GM19467 (cell line): ENCODE data around the gene TAPT1.
"Not testable (repeated sequence)": the region's sequence is repeated elsewhere in the genome, so short reads cannot be mapped to it uniquely, and the experiment has no call there.

Experiments
- ATAC-seq: cut with Tn5 transposase; IDR thresholded peaks from one replicate; pipeline ENCODE4 v1.9.1; 2021; ENCODE audit warnings: mild to moderate bottlenecking, moderate library complexity; ENCODE audit not compliant: unreplicated experiment

Gene TAPT1

DNA sequence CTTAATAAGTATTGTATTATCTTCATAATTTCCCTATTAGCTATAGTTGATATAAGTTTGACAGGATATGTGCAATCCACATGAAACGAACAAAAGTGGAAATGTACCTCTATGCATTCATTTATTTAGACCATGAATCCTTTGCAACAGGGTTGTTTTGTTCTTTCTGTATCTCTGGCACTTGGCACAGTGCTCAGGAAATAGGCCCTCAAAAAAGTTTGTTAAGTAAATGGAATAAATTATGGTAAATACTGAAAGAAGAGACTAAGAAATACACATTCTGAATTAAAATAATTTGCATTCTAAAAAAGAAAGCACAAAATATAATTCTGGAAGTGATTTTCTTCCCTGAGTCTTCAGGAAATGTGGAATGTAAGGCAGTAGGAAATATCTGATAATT, 39.3 kb downstream of the TAPT1 start:
- no peak for ATAC-seq

DNA sequence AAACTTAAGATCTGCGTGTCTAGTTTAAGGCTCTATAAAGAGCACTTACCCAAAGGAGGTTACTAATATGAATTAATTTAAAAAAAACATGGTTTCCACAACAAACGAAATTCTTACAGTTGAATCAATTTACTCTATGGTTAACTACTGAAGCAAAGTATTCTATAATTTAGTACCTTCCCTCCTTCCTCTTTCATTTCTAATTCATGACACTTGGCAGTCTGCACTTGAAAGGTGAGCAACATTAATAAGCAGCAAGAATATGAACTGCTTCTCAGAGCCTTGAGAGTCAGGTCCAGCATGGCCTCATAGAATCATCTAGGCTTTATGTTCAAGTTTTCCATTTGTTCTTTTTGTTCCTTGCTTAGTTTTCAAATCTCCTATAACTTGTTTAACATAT, 42.7 kb downstream of the TAPT1 start:
- no peak for ATAC-seq

DNA sequence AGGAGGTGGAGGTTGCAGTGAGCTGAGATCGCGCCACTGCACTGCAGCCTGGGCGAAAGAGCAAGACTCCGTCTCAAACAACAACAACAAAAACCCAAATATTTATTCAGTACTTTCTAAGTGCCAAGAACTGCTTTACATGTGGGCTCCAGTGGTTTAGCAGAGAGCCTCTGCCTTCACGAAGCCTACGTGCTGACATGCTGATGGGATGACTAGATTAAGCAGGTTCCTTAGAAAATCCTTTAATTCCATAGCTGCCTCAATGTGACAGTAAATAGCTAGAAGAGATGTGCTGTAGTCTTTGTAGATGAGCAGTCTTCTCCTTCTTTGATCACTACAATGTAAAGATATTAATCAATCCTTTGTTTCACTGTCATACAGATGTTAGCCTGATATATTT, 49.6 kb downstream of the TAPT1 start:
- no peak for ATAC-seq

DNA sequence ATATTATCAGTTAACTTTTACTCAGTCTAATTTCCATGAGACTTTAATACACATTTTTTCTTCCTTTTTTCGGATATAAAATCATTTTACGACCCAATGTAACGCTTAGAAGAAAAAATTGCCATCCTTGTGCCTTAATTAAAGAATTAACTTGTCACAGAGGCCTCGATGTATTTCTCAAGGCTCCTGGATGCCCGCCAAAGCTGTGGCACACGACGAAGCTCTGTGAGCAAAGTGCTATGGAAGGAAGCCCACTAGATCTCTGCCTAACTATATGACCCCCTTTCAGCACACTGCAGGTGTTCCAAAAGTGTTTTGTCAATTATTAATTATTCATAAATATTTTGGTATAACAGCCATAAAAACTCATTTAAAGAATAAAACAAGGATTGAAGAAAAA, 54.4 kb downstream of the TAPT1 start:
- ATAC-seq: no peak

DNA sequence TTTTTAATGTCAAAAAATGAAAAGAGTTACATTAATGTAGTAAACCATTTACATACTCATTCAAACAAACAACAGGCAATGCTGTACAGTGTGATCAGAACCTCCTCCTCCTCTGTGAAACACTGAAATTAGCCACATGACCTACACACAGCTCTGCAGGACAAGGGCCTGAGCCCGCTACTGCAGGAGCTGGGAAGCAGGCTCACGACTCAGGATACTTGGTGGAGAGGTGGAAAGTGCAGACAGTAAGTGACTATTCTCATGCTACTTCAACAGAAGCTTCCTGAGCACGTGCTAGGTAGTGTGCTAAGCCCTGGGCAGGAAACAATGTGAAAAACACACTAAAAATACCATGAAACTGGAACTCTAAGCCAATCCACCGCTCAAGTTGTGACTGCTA, 56.8 kb downstream of the TAPT1 start:
- ATAC-seq: no peak

DNA sequence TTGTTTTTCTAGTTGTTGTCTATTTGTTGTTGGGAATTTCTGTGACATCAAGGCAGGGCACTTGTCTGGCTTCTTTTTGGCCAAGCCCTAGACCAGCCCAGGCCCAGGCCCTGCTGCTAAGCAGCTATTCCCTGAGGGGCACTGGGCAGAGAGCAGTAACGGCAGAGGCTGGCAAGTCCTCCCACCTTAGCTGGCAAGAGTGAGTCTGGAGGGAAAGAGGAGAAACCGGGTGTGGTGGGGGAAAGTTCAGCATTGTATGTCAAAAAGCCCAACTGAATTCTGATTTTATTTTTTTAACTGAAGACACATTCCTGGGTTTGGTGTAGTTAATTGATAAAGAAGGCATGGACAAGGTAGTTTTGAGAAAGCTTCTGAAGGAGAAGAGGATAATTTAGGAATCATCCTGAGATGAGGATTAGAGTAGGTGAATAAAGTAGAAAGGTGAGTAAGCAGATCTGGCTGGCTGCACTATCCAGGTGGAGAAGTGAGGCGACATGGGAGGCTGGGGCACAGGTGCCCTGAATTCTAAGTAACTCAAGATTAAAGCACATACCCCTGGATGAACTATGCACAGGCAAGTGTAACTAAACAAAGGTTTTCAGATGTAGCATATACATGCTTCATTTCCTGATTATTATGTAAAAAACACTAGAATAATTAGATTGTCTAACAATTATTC, 57.4 kb downstream of the TAPT1 start:
- ATAC-seq: no peak

DNA sequence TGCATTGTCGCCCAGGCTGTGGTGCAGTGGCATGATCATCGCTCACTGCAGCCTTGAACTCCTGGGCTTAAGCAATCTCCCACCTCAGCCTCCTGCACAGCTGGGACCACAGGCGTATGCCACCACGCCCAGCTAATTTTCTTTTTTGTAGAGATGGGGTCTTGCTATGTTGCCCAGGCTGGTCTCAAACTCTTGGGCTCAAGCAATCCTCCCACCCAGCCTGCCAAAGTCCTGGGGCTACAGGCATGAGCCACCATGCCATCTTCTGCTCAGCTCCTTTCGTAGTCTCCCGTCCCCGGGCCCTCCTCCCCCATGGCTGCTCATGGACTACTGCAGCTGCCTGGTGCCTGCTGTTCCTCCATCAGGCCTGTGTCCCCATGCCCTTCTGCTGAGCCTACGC, 58.1 kb downstream of the TAPT1 start:
- ATAC-seq: no peak

DNA sequence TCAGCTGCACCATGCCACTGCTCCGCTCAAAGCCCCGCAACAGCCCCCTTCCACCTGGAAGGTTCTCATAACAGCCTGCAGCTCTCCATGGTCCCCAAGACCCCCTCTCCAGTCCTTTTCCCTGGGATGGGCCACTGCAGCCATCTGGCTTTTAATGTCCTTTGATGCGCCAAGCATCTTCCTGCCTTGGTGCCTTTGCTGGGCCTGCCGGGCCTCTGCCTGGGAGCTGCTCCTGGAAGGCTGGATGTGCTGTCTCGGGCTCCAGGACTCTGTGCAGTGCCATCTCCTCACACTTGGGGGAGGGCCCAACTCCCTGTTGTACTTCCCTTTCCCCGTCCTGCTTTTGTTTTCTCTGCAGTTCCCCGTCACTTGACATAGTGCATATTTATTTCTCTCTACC, 60.3 kb downstream of the TAPT1 start:
- ATAC-seq: no peak

DNA sequence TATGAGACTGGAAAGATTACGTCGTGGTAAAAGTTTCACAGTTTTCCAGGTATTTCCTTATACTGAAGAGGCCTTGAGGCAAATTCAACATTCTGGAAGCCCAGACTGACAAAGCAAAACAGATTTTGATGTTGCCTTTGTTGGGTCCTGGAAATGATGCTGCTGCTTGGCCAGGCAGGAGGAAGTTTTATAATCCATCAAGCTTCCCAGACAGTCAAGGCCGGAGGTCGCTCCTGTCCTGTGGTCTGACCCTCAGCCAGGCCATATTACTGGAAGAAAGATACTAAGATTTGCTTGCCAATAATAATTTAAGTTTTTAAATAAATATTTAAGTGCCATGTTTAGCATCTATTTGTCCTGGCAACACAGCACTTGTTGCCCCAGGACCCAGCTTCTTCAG, 63.4 kb downstream of the TAPT1 start:
- ATAC-seq: no peak

DNA sequence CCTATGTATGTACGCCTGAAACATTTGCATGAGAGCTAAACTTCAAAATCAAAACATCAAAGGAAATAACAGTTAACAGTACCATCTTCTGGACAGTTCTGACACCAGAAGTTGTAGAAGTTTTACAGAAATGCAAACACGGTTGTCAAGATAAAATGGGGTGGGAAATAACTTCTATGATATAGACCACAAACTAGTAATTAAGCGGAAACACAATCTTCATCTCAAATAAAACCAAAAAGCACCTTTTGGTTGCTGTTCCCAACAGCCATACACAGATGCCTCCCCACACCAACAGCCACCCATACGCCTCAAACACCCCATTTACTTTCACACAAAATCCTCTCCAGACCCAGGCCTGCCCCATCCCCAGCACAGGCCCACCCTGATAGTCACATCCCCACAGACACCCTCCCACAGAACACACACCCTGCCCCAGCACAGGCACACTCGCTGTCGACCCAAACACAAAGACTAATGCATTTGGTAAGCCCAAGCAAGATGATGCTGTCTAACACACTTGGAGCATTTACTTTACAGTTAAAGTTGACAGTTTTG, 64.3 kb downstream of the TAPT1 start:
- ATAC-seq: no peak

DNA sequence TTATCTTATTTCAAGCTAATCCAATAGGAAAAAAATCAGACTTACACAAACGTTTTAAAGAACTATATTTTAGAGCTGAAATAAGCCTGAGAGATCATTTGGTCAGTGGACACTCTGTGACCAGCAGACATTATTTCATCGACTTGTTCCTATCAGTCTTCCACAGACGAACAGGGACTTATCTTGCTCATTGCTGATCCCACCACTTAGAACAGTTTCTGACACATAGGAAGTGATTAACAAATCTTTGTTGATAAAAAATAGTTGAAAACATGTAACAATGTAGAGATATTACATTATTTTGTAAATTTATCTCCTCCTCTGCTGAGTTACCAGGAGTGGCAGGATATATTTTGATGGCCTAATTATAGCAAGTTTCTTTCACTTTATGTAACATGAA, 65.8 kb downstream of the TAPT1 start:
- ATAC-seq: no peak

DNA sequence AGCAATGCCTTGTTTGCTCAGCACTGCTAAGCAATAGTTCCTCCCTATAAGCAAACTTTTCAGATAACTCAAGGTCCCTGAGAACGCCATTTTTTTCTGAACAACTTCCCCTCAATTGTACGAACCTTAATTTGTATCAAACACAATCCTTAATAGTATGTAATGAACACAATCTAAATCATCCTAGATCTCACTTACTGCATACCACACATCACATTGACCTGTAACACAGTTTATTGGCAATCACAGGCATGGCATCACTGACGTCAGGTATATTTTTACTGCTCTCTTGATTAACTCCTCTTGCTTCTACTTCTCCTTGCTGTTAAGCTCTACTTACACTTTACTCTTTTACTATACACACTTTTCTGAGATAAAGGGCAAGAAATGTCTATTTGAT, 67.0 kb downstream of the TAPT1 start:
- ATAC-seq: no peak

DNA sequence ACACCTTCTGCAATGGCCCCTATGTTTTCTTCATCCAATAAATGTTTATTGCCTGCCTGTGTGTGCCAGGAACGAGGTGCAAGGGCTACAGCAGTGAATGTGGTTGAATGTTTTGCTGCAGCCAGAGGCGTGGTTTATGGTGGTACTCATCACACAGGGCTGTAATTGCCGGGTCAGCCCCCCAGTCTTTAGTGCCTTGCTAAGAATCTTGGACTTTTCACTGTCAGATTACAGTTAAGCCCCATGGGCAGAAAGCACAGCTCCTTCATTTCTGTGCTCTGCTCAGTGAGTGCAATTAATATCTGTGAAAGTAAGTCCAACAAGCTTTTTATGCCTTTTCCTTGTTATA, 67.8 kb downstream of the TAPT1 start:
- no peak for ATAC-seq

DNA sequence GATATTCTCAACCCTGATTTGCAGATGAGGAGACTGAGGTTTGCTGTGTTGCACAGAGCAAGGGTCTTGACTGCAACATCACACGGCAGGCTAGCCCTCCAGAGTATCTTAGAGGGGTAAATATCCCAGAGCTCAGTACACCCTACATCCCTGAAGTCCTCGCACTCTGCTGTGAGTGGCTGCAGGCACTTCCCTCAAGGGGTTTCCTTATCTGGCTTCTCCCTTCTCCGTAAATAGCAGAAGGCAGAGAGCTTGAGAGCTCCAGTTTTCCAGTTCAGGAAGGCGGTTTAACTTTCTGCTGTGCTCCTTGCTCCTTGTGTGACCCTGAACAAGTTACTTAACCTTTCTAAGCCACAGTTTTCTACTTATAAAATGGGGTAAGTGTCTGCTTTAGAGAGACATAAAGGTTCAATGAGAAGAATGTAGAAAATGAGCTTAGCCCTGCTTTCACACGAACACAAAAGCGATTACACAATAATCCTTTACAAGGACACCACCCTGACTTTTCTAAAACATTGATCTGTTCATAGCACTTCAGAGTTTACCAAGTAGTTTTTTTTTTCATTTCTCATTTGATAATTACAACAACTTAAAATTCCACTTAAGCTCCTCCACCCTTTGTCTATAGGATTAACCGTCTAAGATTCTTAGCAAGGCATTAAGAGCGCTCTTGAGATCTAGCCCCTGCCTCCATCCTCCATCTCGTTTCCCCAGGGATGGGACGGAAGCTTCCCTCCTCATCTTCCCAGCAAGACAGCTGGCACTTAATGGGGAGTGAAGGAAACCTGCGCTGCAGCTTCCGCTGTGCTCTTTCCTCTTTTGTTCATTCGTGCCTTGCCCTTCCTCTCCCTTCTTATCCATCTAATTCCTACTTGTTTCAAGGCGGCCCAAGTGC, 68.4 kb downstream of the TAPT1 start:
- no peak for ATAC-seq

DNA sequence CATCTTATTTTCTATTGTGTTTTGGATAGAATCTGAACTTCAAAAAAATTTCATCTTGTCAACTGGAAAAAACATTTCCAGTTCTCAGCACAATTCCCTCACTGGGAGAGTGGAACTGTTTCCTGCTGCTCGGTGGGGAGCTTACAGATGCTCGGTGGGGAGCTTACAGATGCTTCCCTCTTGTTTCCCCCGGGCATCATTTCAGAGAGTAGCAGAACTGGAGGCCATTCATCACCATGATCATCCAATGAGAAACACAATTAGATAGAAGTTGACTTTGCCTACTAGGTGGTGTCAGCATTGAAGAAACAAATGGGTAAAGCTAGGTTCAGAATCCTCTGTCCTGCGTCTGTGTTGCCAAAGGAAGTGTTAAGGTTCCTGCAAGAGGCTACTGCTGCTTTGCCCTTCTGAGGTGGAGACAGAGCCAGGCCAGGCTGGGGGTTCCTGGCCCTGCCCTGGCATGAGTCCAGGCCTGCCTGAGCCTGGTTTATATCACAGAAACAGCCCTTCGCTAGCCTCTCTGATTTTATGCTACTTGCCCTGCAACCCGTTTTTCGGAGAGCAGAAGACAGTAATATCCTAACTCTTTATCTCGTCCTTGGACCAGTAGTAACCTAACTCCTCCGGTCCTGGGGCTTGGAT, 70.6 kb downstream of the TAPT1 start:
- ATAC-seq: no peak

DNA sequence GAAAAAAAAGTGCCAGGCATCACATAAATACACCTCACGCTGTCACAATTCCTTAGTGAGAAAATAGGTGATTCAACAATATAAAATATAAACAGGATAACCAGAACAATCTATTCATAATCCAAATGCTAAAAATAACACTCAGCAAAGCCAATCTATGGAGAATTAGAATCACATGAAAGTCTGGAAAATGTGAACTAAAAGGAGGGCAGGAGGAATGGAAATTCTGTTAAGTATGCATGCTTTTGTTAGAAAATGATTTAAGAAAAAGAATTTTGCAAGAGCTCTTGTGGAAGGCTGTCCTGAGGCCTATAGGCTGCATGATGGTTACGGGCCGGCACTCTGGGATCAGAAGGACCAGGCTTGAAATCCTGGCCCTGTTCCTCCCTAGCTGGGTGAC, 71.8 kb downstream of the TAPT1 start:
- ATAC-seq: no peak

DNA sequence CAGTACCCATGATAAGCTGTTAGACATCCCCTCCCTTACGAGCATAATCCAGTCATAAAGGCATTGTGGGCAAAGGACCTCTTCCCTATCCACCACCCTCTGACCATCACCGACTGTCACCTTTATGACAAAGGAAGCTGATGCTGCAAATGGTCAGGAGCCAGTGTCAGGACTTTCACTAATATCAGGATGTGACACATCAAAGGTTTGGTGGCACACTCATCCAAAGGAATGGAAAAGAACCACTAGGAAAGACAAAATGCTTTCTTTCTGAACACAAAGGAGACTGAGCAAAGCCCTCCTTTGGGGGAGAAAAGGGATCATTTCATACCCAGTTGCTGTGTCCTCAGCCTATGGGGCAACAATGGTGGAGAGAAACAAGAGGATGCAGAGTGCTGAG, 75.6 kb downstream of the TAPT1 start:
- no peak for ATAC-seq

DNA sequence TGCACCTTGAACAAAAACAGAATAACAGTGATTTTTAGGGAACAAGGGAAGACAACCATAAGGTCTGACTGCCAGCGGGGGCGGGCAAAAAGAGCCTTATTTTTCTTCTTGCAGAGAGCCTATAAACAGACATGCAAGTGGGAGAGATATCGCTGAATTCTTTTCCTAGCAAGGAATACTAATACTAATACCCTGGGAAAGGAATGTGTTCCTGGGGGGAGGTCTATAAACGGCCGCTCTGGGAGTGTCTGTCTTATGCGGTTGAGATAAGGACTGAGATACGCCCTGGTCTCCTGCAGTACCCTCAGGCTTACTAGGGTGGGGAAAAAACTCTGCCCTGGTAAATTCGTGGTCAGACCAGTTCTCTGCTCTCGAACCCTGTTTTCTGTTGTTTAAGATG, 81.4 kb downstream of the TAPT1 start:
- not testable (repeated sequence) for ATAC-seq

DNA sequence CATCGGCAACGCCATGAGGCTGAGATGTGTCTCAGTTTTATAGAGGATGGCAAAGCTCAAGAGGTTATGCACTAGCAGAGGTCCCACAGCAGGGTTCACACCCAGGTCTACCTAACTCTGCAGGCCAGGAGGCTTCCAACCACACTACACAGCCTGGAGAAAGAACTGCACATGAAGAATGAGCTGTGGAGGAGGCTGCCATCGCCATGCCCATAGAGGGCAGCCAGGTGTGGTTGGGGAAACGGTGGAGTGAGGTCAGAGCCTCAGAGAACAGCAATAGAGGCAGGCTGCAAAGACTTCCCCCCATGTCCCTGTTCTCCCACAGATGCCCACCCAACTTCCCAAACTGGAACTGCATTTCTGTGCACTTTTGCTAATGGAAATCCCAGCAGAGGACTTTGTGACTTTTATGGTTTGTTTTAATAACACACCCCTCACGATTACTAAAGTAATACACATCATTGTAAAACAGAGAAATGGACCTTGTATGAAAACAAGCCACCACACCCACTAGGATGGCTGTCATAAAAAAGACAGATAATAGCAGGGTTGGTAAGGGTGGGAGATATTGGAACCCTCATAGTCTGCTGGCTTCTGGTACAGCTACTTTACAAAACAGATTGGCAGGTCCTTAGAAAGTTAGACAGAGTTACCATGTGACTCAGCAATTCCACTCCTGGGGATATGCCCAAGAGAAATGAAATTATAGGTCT, 83.5 kb downstream of the TAPT1 start:
- no peak for ATAC-seq

DNA sequence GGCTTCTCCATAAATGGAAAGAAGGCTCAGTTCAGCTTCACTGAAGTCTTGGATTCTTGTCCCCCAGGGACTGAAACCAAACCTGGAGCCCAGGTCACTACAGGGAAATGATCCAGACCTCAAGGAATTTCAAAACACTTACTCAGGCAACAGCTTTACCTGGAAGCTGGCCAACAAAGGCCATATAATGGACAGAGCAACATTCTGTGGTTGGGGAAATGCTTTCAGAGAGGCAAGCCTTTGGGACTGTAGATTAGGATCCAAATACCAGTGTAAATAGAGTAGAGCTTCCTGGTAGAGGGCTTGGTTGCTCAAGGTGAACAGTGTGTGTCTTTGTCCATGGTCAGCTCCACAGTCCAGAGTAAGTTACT, 85.4 kb downstream of the TAPT1 start:
- ATAC-seq: no peak

DNA sequence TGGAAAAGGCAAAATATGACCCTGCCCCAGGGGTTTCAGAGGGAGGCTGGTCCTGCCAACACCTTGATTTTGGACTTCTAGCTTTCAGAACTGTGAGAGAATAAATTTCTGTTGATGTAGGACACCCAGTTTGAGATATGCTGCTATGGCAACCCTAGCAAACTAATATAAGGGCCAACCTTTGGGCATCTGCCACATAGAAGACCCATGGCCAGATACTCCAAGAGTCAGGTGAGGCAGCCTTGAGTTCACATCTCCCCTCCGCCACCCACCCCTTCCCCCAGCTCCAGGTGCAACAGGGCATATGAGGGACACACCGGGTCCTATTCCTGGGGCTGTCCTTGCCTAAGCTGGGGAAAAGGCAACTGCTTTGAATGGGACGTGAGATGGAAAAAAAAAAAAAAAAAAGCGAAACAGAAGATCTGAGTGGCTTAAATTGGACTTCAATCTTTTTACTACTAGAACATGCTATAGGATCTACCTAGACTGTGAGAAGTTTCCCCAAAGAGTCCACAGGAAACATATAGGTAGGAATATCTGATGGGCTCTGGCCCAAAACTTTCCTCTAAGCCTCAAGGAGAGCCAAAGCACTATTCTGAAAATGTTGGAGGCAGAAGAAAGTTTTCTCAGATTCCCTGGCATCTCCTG, 85.9 kb downstream of the TAPT1 start:
- ATAC-seq: no peak
